ENCODE data around the gene RNU1-1. TPM values are rescaled to one million over a fixed set of nuclear protein-coding genes. Genes with fewer than 3 reads are reported as not detected.
"Not testable (repeated sequence)": the region's sequence is repeated elsewhere in the genome, so short reads cannot be mapped to it uniquely, and the experiment has no call there.

The RNU1-1 gene
- total RNA-seq (2013; cell fraction: nucleolus; rRNA removed), result under 0.01 TPM in 2 replicates
- under 0.01 TPM in 2 replicates for total RNA-seq (2014; rRNA removed)
- 20,946 and 25,634 TPM in 2 replicates for total RNA-seq (2014; rRNA removed; fragmentation: Illumina TruSeq; extraction: Trizol)
- 2,403 and 2,678 TPM in 2 replicates for total RNA-seq (2021)
- polyA plus RNA-seq (2011; ENCODE audit: low read depth), result not detected
- 82.4 and 113 TPM in 2 replicates for polyA plus RNA-seq (2011; rRNA removed)
- under 0.01 TPM in 1 of 2 replicates, not detected in the other for polyA plus RNA-seq (2011; cell fraction: cytosol; rRNA removed)
- under 0.01 TPM in 2 replicates for polyA plus RNA-seq (2011; cell fraction: nucleus; rRNA removed)
- 66.2 TPM in 1 of 2 replicates, not detected in the other for polyA plus RNA-seq (2012)
- polyA plus RNA-seq (2014; fragmentation: Illumina TruSeq; extraction: Trizol), result not detected in 2 replicates
- 1 to 10 TPM; 4.5 to 4.9 TPM for polyA plus RNA-seq (2014; fragmentation: Nextera tagmentation; extraction: Ambion mirVana)
- not detected in 2 replicates for polyA plus RNA-seq (2014; rRNA removed)
- 1 to 10 TPM; 2.6 to 3.6 TPM for polyA plus RNA-seq (2016; fragmentation: Nextera tagmentation; extraction: Ambion mirVana)
- under 0.01 and 12,429 TPM in 2 replicates for polyA minus RNA-seq (2011; rRNA and poly(A)+ RNA removed)
- 90,580 and 95,504 TPM in 2 replicates for polyA minus RNA-seq (2011; cell fraction: cytosol; rRNA and poly(A)+ RNA removed)
- polyA minus RNA-seq (2011; cell fraction: nucleus; rRNA and poly(A)+ RNA removed), result 67,711 and 110,374 TPM in 2 replicates
- Bru-seq, nascent RNA, result percentile 98 among the genes with signal in this experiment
- BruChase-seq, experiment 1, labeled RNA remaining after a 6-hour chase, result percentile 54 among the genes with signal in this experiment
- BruChase-seq, experiment 2, labeled RNA remaining after a 2-hour chase, result percentile 77 among the genes with signal in this experiment
- long read RNA-seq, experiment 1, result 0 reads
- long read RNA-seq, experiment 2, partial matches to known transcripts, result 0 of 1 reads
- long read RNA-seq, experiment 2, other reads (novel, unspliced or antisense), result 0 of 1 reads

GRCh38 chr1:16514107-16515055 lies at the start of gene RNU1-1:
TSS of gene RNU1-1 (minus strand) at chr1:16514285.
- intact Hi-C loops (cut with micrococcal nuclease; ENCODE audit: unreplicated experiment), result loop anchor here (5.0 kb wide), 1 partner anchor 72 kb away; the partner anchor contains the start of gene NECAP2
- CTCF ChIA-PET; H4K20me1 ChIP-seq (ENCODE audit: control insufficient read depth, insufficient read depth); POLR2A ChIA-PET; H3K79me2 ChIP-seq (ENCODE audit: control insufficient read depth, insufficient read depth, low read length); in situ Hi-C loops (cut with MboI); SMC1A ChIA-PET (ENCODE audit: uncharacterized antibody, unreplicated experiment); FAIRE-seq; H3K4me1 ChIP-seq (ENCODE audit: control insufficient read depth, insufficient read depth, low read length); H3K36me3 ChIP-seq (ENCODE audit: control insufficient read depth in 2 of 2, insufficient read depth in 2 of 2, low read length in 1 of 2); RAD21 ChIA-PET (ENCODE audit: unreplicated experiment); H3K27me3 ChIP-seq (replicated peaks in 1 of 2; ENCODE audit: control insufficient read depth in 2 of 2, insufficient read depth in 2 of 2, low read length in 1 of 2); H3K9me3 ChIP-seq (replicated peaks; ENCODE audit: control insufficient read depth, insufficient read depth, low read length): not testable (repeated sequence)
- ATAC-seq, result peak; percentile 67
- peak within 1 kb of the TSS; percentile 79 for H2AFZ ChIP-seq (ENCODE audit: control insufficient read depth, low read depth, low read length)
- BruUV-seq (replicated peaks), result TSS peak; percentile 99
- WGBS (ENCODE audit: insufficient coverage, insufficient replicate concordance, low lambda C conversion rate, missing lambda C conversion rate), result under 1% methylated on average over 30 of the region's 40 CpGs
- peak; percentile 45 for DNase-seq (ENCODE audit: low read depth, low spot score)
- H3K4me2 ChIP-seq (ENCODE audit: control insufficient read depth, insufficient read depth), result peak within 1 kb of the TSS; percentile 50
- peak within 1 kb of the TSS; percentile 71 for H3K9ac ChIP-seq (ENCODE audit: control insufficient read depth, insufficient read depth, low read length)
- H3K4me3 ChIP-seq, result peak within 1 kb of the TSS; percentile 68
- peak within 1 kb of the TSS; percentile 95 for H3K27ac ChIP-seq (ENCODE audit: control insufficient read depth, insufficient read depth)
- TF ChIP-seq TCF3 (IDR thresholded peaks at IDR 0.05; ENCODE audit: borderline replicate concordance, insufficient read depth, low read depth, low read length), result peak; percentile 85; the same call in 1 of the 2 replicates
- peak; percentile 98 for TF ChIP-seq SMAD1 (IDR thresholded peaks at IDR 0.05; ENCODE audit: low read depth, partially characterized antibody)
- TF ChIP-seq ATF7 (IDR thresholded peaks at IDR 0.05; ENCODE audit: low read depth), result peak; percentile 85
- peak; percentile 96 for TF ChIP-seq CBFB (IDR thresholded peaks at IDR 0.05; ENCODE audit: low read depth)
- TF ChIP-seq POLR2AphosphoS5 (IDR thresholded peaks at IDR 0.05; ENCODE audit: low read length), result peak; percentile 88
- TF ChIP-seq RUNX3 (IDR thresholded peaks at IDR 0.05; ENCODE audit: low read length), result 0 out of 2 replicates have a peak, but pooled peaks have one; percentile 44
- peak; percentile 37; the same call in 1 of the 2 replicates for TF ChIP-seq MTA3 (IDR thresholded peaks at IDR 0.05; ENCODE audit: borderline replicate concordance, low read length)
- TF ChIP-seq PKNOX1 (IDR thresholded peaks at IDR 0.05), result peak; percentile 91
- TF ChIP-seq NFYB (IDR thresholded peaks at IDR 0.05; ENCODE audit: insufficient read depth, low read depth, low read length), result peak; percentile 64; the same call in 1 of the 2 replicates
- TF ChIP-seq, protein P1, sequence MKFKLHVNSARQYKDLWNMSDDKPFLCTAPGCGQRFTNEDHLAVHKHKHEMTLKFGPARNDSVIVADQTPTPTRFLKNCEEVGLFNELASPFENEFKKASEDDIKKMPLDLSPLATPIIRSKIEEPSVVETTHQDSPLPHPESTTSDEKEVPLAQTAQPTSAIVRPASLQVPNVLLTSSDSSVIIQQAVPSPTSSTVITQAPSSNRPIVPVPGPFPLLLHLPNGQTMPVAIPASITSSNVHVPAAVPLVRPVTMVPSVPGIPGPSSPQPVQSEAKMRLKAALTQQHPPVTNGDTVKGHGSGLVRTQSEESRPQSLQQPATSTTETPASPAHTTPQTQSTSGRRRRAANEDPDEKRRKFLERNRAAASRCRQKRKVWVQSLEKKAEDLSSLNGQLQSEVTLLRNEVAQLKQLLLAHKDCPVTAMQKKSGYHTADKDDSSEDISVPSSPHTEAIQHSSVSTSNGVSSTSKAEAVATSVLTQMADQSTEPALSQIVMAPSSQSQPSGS (IDR thresholded peaks at IDR 0.05; ENCODE audit: low read length), result peak; percentile 92
- peak; percentile 85; the same call in 1 of the 2 replicates for TF ChIP-seq NBN (IDR thresholded peaks at IDR 0.05)
- 0 out of 2 replicates have a peak, but pooled peaks have one; percentile 16 for TF ChIP-seq DPF2 (IDR thresholded peaks at IDR 0.05)
- 0 out of 2 replicates have a peak, but pooled peaks have one; percentile 62 for TF ChIP-seq HDGF (IDR thresholded peaks at IDR 0.05)

Data from GM12878 (cell line).